Mucosa of stomach (tissue), 1 donor: Measurements from ENCODE around the gene DCLK1.

Experiments
- H3K27me3 ChIP-seq: one replicate; pipeline ENCODE4 v1.7.0; 2013; ENCODE audit warnings: mild to moderate bottlenecking, low read length; ENCODE audit not compliant: control insufficient read depth, insufficient read depth
- H3K36me3 ChIP-seq: one replicate; pipeline ENCODE4 v1.7.0; 2013; ENCODE audit warnings: low read length; ENCODE audit not compliant: control insufficient read depth, insufficient read depth
- H3K4me1 ChIP-seq: one replicate; pipeline ENCODE4 v1.7.0; 2013; ENCODE audit warnings: mild to moderate bottlenecking, low read length; ENCODE audit not compliant: control insufficient read depth, insufficient read depth
- H3K4me3 ChIP-seq: one replicate; pipeline ENCODE4 v1.7.0; 2013; ENCODE audit warnings: low read length
- H3K9ac ChIP-seq: one replicate; pipeline ENCODE4 v1.7.0; 2013; ENCODE audit warnings: mild to moderate bottlenecking, low read length, moderate library complexity
- H3K9me3 ChIP-seq: one replicate; pipeline ENCODE4 v1.7.0; 2013; ENCODE audit warnings: mild to moderate bottlenecking, low read length, moderate library complexity; ENCODE audit not compliant: control insufficient read depth
- donor health status: Pancreatic carcinoma.

The DCLK1 gene

DNA sequence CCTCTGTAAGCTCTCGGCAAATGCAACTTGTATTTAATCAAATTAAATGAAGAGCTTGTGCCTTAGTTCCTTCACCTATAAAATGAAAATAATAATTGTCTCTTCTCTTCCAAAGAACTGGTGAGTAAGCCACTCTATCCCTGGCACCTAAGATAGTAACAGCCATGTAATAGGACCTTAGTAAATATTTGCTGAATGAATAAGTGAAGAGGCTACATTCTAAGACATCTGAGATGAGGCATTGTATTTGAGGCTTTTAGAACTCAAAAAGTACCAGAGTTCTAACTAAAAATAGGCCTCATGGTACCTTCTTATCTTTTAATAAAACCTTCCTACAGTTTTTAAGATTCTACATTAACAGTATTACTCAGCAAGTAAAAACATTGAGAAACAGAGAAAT is 17.3 kb upstream of the DCLK1 start:
- H3K9ac ChIP-seq, result no peak overlapping the region
- no peaks in the 10 kb centered on the region for H3K36me3 ChIP-seq
- no peak overlapping the region for H3K4me3 ChIP-seq
- no peaks in the 10 kb centered on the region for H3K27me3 ChIP-seq
- H3K4me1 ChIP-seq, result no peaks in the 10 kb centered on the region
- no peaks in the 10 kb centered on the region for H3K9me3 ChIP-seq

DNA sequence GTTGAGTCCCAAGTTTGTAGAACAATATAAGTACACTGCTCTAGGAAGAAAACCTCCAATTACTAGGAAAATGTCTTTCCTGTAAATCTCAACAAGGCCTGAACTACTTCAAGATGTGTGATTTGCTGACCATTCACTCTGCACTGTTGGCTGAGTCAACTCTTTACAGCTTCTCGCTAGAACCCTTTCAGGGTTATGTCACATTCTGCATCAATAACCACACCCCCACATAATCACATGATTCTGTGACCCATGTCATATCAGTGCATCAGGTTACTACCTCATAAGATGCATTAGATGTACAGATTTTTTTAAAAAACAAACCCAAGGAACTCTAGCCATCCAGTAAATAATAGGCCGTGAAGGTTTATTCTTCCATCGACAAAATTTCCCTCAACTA is 16.1 kb upstream of the DCLK1 start:
- Histone ChIP-seq H3K27me3 (no peaks in the 10 kb centered on the region), H3K36me3 (no peaks in the 10 kb centered on the region), H3K4me1 (no peaks in the 10 kb centered on the region), H3K9me3 (no peaks in the 10 kb centered on the region), H3K4me3 (no peak overlapping the region), H3K9ac (no peak overlapping the region)

- H3K36me3 ChIP-seq, result no peaks in the 10 kb centered on the region
- H3K9ac ChIP-seq, result no peak overlapping the region
- no peaks in the 10 kb centered on the region for H3K4me1 ChIP-seq
- no peak overlapping the region for H3K4me3 ChIP-seq
- no peaks in the 10 kb centered on the region for H3K27me3 ChIP-seq
- no peaks in the 10 kb centered on the region for H3K9me3 ChIP-seq
Observed at GRCh38 chr13:36146511-36147269, 15.5 kb upstream of the DCLK1 start.

DNA sequence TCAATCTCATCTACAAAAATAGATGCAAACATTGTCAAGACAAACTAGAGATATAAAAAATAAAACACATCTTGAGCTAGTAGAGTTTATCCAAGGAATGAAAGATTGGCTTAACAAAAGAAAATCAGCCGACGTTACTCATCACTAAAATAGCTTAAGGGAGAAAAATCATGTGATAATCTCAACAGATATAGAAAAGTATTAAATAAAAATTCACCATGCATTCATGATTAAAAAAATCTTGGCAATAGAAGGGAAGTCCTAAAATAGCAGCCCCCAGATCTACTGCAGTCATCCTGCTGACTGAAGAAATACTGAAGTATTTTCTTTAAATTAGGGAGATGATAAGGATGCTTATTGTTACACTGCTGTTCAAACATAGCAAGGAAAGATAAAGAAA is 12.6 kb upstream of the DCLK1 start:
- Histone ChIP-seq H3K4me3 (no peak overlapping the region), H3K9me3 (no peaks in the 10 kb centered on the region), H3K4me1 (no peaks in the 10 kb centered on the region), H3K36me3 (no peaks in the 10 kb centered on the region), H3K9ac (no peak overlapping the region), H3K27me3 (no peaks in the 10 kb centered on the region)

DNA sequence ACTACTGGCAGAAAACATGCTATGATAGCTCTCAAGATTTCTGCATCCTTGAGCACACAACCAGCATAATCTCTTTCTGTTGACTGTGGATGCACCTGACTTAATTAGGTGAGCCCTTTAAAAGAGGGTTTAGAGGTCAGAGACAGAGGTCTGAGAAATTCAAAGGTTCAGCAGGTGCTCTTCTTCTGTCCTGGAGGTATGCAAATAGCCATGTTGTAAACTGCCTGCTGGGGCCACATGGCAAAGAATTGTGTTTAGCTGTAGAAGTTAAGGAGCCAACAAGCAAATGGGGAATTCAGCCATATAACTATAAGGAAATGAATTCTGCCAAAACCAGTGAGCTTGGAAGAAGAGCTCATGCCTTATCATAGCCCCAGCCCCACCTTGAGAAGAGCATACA is 11.6 kb upstream of the DCLK1 start:
- H3K4me3 ChIP-seq, result no peak overlapping the region
- no peaks in the 10 kb centered on the region for H3K4me1 ChIP-seq
- H3K9me3 ChIP-seq, result no peaks in the 10 kb centered on the region
- no peak overlapping the region for H3K9ac ChIP-seq
- H3K27me3 ChIP-seq, result no peaks in the 10 kb centered on the region
- H3K36me3 ChIP-seq, result no peaks in the 10 kb centered on the region

DNA sequence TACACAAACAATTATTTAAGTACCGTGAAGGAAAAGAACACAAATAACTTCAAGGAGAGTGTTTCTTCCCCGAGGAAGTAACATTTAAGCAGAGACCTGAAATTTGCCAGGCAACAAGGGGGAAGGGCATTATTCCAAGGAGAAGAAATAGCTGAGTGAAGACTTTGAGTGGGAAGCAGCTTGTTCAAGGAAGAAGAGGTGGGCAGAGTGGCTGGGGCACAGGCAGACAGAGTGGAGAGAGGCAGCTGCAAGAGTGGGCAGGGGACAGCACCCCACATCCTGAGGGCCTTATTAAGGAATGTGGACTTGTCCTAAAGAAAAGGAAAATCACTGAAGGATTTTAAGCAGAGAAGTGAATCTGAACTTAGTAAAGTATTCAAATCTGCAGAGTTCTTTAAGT is 4.7 kb upstream of the DCLK1 start:
- Histone ChIP-seq H3K4me3 (no peak overlapping the region), H3K36me3 (no peaks in the 10 kb centered on the region), H3K9me3 (no peaks in the 10 kb centered on the region), H3K4me1 (no peaks in the 10 kb centered on the region), H3K9ac (no peak overlapping the region), H3K27me3 (peaks cover 7% of the 10 kb centered on the region)

DNA sequence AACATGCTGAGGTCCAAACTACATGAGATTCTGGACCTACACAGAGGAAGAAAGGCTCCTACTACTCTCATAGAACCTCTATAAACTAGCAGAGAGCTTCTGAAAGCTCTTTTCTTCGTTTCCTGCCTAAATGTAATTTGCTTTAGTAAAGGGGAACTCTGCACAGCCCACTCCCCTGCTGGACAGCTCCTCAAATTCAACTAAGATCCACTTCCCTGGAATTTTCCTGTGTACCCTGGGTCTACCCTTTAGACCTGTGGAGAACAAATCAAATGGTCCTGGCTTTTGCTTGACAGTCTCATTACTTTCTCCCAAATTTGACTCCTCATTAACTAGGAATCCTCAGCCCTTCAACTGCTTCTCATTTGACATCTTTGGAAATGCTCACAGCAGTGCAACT is 3.5 kb upstream of the DCLK1 start:
- Histone ChIP-seq H3K4me1 (no peaks in the 10 kb centered on the region), H3K27me3 (peaks cover 16% of the 10 kb centered on the region), H3K36me3 (no peaks in the 10 kb centered on the region), H3K9me3 (no peaks in the 10 kb centered on the region), H3K9ac (no peak overlapping the region), H3K4me3 (no peak overlapping the region)

- H3K4me3 ChIP-seq, result no peak overlapping the region
- no peaks in the 10 kb centered on the region for H3K4me1 ChIP-seq
- no peaks in the 10 kb centered on the region for H3K9me3 ChIP-seq
- no peaks in the 10 kb centered on the region for H3K36me3 ChIP-seq
- H3K27me3 ChIP-seq, result peaks cover 16% of the 10 kb centered on the region
- no peak overlapping the region for H3K9ac ChIP-seq
Observed at GRCh38 chr13:36133950-36134626, 2.9 kb upstream of the DCLK1 start.

- no peaks in the 10 kb centered on the region for H3K36me3 ChIP-seq
- H3K4me3 ChIP-seq, result no peak overlapping the region
- no peaks in the 10 kb centered on the region for H3K9me3 ChIP-seq
- H3K27me3 ChIP-seq, result peaks cover 16% of the 10 kb centered on the region
- no peak overlapping the region for H3K9ac ChIP-seq
- no peaks in the 10 kb centered on the region for H3K4me1 ChIP-seq
Observed at GRCh38 chr13:36132376-36132775, 1.2 kb upstream of the DCLK1 start.

GRCh38 chr13:36131931-36132297 is 732 bp upstream of the DCLK1 start:
- peaks cover 16% of the 10 kb centered on the region for H3K27me3 ChIP-seq
- no peak overlapping the region for H3K4me3 ChIP-seq
- H3K9ac ChIP-seq, result no peak overlapping the region
- H3K36me3 ChIP-seq, result no peaks in the 10 kb centered on the region
- no peaks in the 10 kb centered on the region for H3K4me1 ChIP-seq
- no peaks in the 10 kb centered on the region for H3K9me3 ChIP-seq

DNA sequence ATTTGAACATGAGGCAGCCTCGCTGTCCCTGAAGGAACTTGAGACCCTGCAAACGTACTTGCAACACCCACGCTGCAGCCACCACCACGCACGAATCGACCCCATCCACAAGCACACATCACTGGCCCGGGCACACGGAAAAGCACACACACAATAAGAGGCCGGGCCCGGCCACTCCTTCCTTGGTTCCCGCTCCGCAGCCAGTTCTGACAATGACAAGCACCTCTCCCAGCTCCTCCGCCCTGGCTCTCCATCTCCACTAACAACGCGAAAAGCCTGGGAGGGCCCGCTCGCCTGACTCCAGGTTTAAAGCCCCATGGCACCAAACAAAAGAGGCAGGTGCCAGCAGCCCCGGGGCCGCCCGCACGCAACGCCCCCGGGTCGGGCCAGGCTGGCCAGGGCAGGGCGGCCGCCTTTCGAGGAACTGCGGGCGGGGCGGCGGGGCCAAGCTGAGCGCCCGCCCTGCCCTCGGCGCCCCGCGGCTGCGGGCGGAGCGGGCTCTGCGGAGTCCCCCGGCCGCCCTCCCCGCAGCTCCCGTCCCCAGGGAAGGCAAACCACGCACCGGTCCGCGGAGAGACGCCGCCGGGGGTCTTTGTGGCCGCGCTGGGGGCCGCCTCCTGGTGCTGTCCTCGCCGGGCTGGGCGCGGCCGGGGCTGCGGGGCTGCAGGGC is 495 bp downstream of the DCLK1 start:
- no peak overlapping the region for H3K4me3 ChIP-seq
- H3K9ac ChIP-seq, result no peak overlapping the region
- peaks cover 16% of the 10 kb centered on the region for H3K27me3 ChIP-seq
- H3K36me3 ChIP-seq, result no peaks in the 10 kb centered on the region
- H3K4me1 ChIP-seq, result no peaks in the 10 kb centered on the region
- H3K9me3 ChIP-seq, result no peaks in the 10 kb centered on the region

- no peaks in the 10 kb centered on the region for H3K4me1 ChIP-seq
- no peaks in the 10 kb centered on the region for H3K36me3 ChIP-seq
- no peaks in the 10 kb centered on the region for H3K9me3 ChIP-seq
- H3K9ac ChIP-seq, result no peak overlapping the region
- H3K4me3 ChIP-seq, result no peak overlapping the region
- peaks cover 16% of the 10 kb centered on the region for H3K27me3 ChIP-seq
Observed at GRCh38 chr13:36130193-36130551, 1.0 kb downstream of the DCLK1 start.
